Activated naive CD4-positive, alpha-beta T cell treated with anti-CD3 and anti-CD28 coated beads, Interleukin-2, amount 50 U/mL, for 24 hours (primary cell): ENCODE data around the gene SPTAN1.
"Not testable (repeated sequence)": the region's sequence is repeated elsewhere in the genome, so short reads cannot be mapped to it uniquely, and the experiment has no call there.

ENCODE experiments used
- H3K27ac Mint-ChIP-seq: one replicate; pipeline ENCODE4 v1.8.0; 2021; ENCODE audit warnings: mild to moderate bottlenecking, mixed read lengths
- H3K27me3 Mint-ChIP-seq: one replicate; pipeline ENCODE4 v1.8.0; 2021; ENCODE audit warnings: mixed read lengths
- H3K36me3 Mint-ChIP-seq: one replicate; pipeline ENCODE4 v1.8.0; 2021; ENCODE audit warnings: mixed read lengths
- H3K4me1 Mint-ChIP-seq: one replicate; pipeline ENCODE4 v1.8.0; 2021; ENCODE audit warnings: mixed read lengths
- H3K4me3 Mint-ChIP-seq: one replicate; pipeline ENCODE4 v1.8.0; 2021; ENCODE audit warnings: mild to moderate bottlenecking, mixed read lengths
- H3K9me3 Mint-ChIP-seq: one replicate; pipeline ENCODE4 v1.8.0; 2021; ENCODE audit warnings: mixed read lengths

SPTAN1 gene

GRCh38 chr9:128651798-128652197, 99.4 kb downstream of the SPTAN1 start:
- Mint-ChIP-seq H3K27me3 (no peaks in the 10 kb centered on the region), H3K36me3 (no peaks in the 10 kb centered on the region), H3K27ac (no peak overlapping the region), H3K4me3 (no peak overlapping the region), H3K4me1 (peaks cover 3% of the 10 kb centered on the region), H3K9me3 (no peaks in the 10 kb centered on the region)

GRCh38 chr9:128653908-128654307, 101.5 kb downstream of the SPTAN1 start:
- no peaks in the 10 kb centered on the region for H3K9me3 Mint-ChIP-seq
- peaks cover 8% of the 10 kb centered on the region for H3K4me1 Mint-ChIP-seq
- no peak overlapping the region for H3K4me3 Mint-ChIP-seq
- no peaks in the 10 kb centered on the region for H3K27me3 Mint-ChIP-seq
- no peaks in the 10 kb centered on the region for H3K36me3 Mint-ChIP-seq
- no peak overlapping the region for H3K27ac Mint-ChIP-seq

- Mint-ChIP-seq H3K9me3 (no peaks in the 10 kb centered on the region), H3K27me3 (no peaks in the 10 kb centered on the region), H3K27ac (no peak overlapping the region), H3K36me3 (no peaks in the 10 kb centered on the region), H3K4me3 (peak overlapping the region; percentile 37), H3K4me1 (peaks cover 8% of the 10 kb centered on the region)
Measured at GRCh38 chr9:128654481-128654880, 102.1 kb downstream of the SPTAN1 start.

DNA sequence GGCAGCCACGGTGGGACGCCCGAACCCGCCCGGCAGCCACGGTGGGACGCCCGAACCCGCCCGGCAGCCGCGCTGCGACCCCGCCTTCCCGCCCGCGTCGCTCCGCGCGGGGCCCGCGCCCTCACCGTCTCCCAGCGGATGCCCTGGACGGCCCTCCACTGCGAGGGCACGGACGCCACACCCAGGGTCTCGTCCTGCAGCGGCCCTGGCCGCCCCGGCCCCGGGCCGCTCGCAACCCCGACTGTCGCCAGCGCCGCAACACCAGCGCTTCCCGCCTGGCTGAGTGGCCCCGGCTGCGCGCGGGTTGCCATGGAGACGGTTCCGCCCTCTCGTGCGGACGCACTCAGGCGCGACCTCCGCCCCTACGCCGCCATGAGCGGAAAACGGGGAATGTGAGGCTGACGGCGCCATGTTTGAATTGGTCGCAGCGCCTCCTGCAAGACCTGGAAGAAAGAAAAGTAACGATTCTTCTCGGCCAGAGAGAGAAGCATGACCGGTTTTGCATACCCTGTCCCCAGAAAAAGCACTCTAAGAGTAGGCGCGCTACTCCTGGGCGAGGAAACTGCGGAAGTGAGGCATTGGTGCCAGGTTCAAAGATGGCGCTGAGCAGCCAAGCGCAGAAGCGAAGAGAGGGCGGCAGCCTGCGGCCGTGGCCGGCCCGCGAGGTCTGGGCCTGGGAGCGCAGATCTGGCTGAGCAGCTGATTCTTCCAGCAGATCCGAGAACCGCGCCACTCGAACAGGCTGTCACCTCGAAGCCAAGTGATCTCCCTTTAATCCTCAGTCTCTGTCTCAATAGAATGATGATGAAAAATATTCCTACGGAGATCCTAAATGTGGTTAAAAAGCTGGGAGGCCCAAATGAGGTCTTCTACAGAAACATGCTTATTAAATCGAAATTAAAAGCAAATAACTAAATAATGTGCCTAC, 104.3 kb downstream of the SPTAN1 start, which contains the start of gene DYNC2I2:
Gene DYNC2I2, minus strand, starts transcription at position 432 of the 928 bp plus-strand sequence. Its CDS starts 121 bp downstream, at position 311.
- H3K27me3 Mint-ChIP-seq = no peaks in the 10 kb centered on the region
- no peaks in the 10 kb centered on the region for H3K9me3 Mint-ChIP-seq
- H3K4me1 Mint-ChIP-seq = peaks cover 8% of the 10 kb centered on the region
- H3K36me3 Mint-ChIP-seq = no peaks in the 10 kb centered on the region
- peak within 1 kb of the TSS; percentile 91 for H3K4me3 Mint-ChIP-seq
- H3K27ac Mint-ChIP-seq = peak within 1 kb of the TSS; percentile 100

DNA sequence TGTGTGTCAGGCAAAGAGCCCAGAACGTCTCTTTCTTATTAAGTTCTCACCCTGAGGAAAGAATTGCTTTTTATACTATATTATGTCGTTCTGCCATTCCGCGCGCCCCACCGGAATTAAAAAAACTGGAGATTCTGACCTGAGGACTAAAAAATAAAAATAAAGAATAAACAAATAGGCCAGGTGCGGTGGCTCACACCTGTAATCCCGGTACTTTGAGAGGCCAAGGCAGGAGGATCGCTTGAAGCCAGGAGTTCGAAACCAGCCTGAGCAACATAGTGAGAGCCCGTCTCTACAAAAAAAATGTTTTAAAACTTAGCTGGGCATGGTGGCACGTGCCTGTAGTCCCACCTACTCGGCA, 104.9 kb downstream of the SPTAN1 start:
- peak overlapping the region; percentile 91 for H3K4me3 Mint-ChIP-seq
- peaks cover 8% of the 10 kb centered on the region for H3K4me1 Mint-ChIP-seq
- no peaks in the 10 kb centered on the region for H3K36me3 Mint-ChIP-seq
- H3K9me3 Mint-ChIP-seq = no peaks in the 10 kb centered on the region
- peak overlapping the region; percentile 100 for H3K27ac Mint-ChIP-seq
- H3K27me3 Mint-ChIP-seq = no peaks in the 10 kb centered on the region

DNA sequence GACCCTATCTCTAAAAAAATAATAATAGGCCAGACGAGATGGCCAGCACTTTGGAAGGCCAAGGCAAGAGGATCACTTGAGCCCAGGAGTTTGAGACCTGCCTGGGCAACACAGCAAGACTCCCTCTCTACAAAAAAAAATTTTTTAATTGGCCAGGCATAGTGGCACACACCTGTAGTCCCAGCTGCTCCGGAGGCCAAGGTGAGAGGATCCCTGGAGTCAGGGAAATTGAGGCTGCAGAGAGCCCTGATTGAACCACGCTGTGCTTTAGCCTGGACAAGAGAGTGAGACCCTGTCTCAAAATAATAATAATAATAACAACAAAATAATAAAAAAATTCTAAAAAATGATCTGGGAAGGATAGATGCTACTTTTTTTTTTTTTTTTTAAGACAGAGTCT, 105.4 kb downstream of the SPTAN1 start:
- Mint-ChIP-seq H3K4me3 (no peak overlapping the region), H3K4me1 (peaks cover 8% of the 10 kb centered on the region), H3K9me3 (no peaks in the 10 kb centered on the region), H3K27me3 (no peaks in the 10 kb centered on the region), H3K27ac (peak overlapping the region; percentile 100), H3K36me3 (no peaks in the 10 kb centered on the region)

GRCh38 chr9:128666481-128666941, 114.1 kb downstream of the SPTAN1 start:
- not testable (repeated sequence) for H3K27me3 Mint-ChIP-seq, H3K4me1 Mint-ChIP-seq, H3K36me3 Mint-ChIP-seq, H3K4me3 Mint-ChIP-seq, H3K9me3 Mint-ChIP-seq, H3K27ac Mint-ChIP-seq

DNA sequence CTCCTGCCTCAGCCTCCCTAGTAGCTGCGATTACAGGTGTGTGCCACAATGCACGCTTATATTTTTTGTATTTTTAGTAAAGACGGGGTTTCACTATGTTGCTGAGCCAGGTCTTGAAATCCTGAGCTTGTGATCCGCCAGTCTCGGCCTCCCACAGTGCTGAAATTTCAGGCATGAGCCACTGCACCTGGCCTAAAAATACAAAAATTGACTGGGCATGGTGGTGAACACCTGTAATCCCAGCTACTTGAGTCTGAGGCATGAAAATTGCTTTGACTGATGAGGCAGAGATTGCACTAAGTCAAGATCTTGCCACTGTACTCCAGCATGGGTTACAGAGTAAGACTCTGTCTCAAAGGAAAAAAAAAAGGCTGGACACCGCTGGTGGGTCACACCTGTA, 117.4 kb downstream of the SPTAN1 start:
- no peak overlapping the region for H3K27ac Mint-ChIP-seq

DNA sequence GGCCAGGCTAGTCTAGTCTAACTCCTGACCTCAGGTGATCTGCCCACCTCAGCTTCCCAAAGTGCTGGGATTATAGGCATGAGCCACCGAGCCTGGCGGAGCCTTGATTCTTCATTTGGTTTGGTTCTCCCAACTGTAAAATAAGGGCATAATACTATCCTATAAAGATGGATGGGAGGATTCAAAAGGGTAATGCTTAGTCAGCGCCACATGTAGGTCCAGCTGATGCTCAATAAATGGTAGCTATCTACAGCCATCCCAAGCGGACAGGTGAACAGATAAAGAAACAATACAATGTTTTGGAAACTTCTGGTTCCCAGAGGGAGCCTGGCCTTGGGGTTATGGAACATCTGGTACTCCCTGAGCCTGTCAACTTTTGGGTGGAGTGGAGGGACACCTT, 123.0 kb downstream of the SPTAN1 start:
- H3K9me3 Mint-ChIP-seq = no peaks in the 10 kb centered on the region
- H3K4me3 Mint-ChIP-seq = no peak overlapping the region
- H3K27me3 Mint-ChIP-seq = no peaks in the 10 kb centered on the region
- no peak overlapping the region for H3K27ac Mint-ChIP-seq
- H3K4me1 Mint-ChIP-seq = no peaks in the 10 kb centered on the region
- H3K36me3 Mint-ChIP-seq = no peaks in the 10 kb centered on the region

More for the DNA sequence above, 117.4 kb downstream of the SPTAN1 start:
- no peaks in the 10 kb centered on the region for H3K9me3 Mint-ChIP-seq
- H3K27me3 Mint-ChIP-seq = no peaks in the 10 kb centered on the region
- H3K4me3 Mint-ChIP-seq = no peak overlapping the region
- H3K4me1 Mint-ChIP-seq = no peaks in the 10 kb centered on the region
- H3K36me3 Mint-ChIP-seq = no peaks in the 10 kb centered on the region

DNA sequence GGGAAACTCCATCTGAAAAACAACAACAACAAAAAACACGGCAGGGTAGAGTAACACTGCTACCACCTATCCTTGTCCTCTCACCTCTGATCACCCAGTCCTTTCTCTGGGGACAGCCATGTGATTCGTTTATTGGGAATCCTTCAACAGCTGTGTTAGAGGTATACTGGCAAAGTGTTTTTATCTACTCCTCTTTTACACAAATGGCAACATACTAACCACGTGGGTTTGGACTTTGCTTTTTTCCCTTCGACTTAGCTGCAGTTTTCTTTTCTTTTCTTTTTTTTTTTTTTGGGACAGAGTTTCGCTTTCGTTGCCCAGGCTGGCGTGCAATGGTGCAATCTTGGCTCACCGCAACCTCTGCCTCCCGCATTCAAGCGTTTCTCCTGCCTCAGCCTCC, 125.4 kb downstream of the SPTAN1 start:
- Mint-ChIP-seq H3K9me3 (no peaks in the 10 kb centered on the region), H3K4me3 (no peak overlapping the region), H3K4me1 (peaks cover 4% of the 10 kb centered on the region), H3K27ac (no peak overlapping the region), H3K36me3 (no peaks in the 10 kb centered on the region), H3K27me3 (no peaks in the 10 kb centered on the region)
